ENCODE measurements around the gene RCC2.

RCC2 gene

GRCh38 chr1:17442841-17443240 lies 3.4 kb upstream of the RCC2 start:
- DNase-seq (ENCODE audit: low read depth in 2 of 2), result no peak

- no peak for DNase-seq (ENCODE audit: low read depth in 2 of 2)
These were observed 2.5 kb upstream of the RCC2 start for GRCh38 chr1:17441993-17442357.

DNA sequence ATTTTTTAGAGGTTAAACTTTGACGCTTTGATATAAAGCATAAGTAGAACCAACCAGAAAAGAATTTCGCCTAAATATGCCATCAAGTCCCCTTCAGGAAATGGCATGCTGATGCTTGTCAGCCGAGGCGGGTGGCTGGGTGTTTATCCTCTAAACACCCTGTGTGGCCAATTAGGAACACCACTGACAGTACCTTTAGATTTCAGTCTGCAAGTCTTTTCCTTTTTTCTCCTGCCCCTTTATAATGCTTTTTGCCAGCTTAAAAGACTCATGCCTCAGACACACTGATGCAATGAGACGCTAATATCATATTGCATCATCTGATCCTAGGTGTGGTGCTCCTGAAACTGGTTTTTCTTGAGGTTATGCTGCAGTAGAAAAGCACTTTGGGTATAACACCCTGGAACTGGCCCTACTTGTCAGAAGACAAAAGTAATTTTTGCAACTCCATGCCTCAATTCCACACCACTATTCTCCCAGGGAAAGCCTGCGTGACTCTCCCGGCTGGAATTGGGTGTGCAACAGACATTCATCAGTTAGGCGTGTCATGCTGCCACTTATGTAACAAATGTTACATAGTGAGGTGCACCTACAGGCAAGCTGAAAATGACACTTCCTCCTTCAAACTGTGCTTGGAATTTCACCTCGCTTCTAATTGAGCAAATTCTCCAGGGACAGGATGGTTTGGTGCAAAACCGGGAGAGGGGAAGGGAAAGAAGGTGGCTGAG lies 2.0 kb upstream of the RCC2 start:
- DNase-seq (ENCODE audit: low read depth in 2 of 2), result no peak

DNA sequence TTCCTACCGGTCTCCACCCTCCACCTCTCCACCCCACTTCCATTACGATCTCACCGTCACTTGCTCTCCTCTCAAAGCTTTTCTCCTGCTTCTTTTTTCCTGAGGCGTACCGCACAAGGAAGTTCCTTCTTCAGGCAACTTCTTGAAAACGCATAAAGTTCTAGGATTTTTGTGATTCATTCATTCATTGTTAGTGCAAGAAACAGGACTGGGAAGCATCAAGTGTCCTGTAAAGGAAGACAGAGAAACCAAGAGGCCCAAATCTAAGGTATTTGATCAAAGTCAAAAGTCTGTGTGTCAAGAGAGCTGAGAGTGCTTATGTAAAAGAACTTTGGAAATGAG lies 1.3 kb upstream of the RCC2 start:
- no peak for DNase-seq (ENCODE audit: low read depth in 2 of 2)

DNA sequence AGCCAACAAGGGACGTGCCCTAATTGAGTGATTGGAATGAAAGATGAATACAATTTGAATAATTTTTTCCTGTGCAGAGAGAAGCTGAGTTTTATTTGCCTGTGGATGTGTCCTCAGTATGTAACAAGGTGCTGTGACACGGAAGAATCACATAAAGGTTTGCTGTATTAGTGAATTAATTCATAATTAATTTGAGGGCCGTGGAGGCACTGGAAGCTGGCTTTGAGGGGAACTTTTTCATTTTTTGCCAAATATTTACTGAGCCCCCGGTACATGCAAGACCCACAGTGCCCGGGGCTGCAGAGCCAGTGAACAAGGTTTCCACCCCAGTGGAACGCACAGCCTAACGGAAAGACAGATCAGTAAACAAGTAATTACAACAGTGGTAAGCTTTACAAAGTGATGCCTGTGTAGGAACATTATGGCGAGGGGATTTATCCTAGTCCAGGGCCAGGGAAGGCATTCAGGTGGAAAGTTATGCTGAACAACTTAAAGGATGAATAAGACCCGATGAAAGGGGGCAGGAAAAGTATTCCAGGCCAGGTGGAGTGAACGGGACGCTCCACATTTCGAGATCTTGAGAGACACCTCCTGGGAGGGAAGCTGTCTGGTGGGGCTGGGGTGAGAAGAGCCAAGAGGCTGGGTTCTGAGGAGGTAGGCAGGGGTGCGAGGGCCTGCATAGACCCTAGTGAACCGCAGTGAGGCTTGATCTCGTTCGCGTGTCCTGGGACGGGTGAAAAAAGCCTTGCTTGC lies 773 bp upstream of the RCC2 start:
- DNase-seq (ENCODE audit: low read depth in 2 of 2), result no peak

GRCh38 chr1:17438318-17439249 lies 893 bp downstream of the RCC2 start:
- peak; percentile 72 to 87 for DNase-seq (ENCODE audit: low read depth in 2 of 2)

GRCh38 chr1:17437580-17438317 lies 1.7 kb downstream of the RCC2 start:
- peak; percentile 46 to 54 for DNase-seq (ENCODE audit: low read depth in 2 of 2)

GRCh38 chr1:17437260-17437579 lies 2.3 kb downstream of the RCC2 start:
- DNase-seq (ENCODE audit: low read depth in 2 of 2), result no peak

DNA sequence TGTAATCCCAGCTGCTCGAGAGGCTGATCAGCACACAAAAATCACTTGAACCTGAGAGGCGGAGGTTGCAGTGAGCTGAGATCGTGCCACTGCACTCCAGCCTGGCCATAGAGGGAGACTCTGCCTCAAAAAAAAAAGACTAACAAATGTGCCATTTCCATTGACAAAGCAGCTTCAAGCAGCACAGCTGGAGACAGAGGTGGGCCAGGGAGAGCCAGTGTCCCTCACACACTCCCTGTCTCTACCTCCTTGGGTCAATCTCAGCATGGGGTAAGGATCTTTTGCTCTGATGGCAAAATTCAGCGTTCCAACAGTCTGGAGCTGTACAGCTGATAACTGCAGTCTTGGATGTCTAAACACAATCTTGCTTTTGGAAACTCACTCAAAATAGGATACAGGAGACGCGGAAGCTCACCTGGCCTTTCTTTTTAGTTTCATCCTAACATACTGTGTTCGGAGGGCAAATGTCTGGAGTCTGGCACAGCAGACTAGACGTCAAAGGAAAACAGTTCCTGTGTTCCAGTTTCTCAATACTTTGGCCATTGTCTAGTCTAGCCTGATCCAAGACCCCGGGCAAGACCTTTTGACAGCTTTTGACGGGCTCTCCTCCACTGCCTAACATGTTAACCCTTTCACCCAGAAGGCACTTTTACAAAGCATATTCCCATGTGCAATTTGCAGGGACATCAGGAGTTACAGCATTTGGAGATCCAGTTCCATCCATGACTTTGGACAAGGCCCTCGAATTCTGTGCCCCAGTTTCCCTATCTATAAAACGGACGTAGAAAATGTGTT lies 2.9 kb downstream of the RCC2 start:
- no peak for DNase-seq (ENCODE audit: low read depth in 2 of 2)

DNA sequence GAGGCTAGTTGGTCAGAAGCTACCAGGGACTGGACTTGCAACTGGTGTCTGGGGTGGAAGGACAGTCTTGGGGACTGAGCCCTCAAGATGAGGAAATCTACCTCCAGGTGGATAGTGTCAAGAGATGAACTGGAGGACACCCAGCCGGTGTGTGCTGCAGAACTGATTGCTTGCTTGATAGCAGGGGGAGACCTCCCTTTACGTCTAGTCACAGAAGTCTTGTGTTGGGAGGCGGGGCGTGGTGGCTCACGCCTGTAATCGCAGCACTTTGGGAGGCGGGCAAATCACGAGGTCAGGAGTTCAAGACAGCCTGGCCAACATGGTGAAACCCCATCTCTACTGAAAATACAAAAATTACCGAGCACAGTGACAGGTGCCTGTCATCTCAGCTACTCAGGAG lies 4.9 kb downstream of the RCC2 start:
- DNase-seq (ENCODE audit: low read depth in 2 of 2), result no peak

- no peak for DNase-seq (ENCODE audit: low read depth in 2 of 2)
These were observed 5.5 kb downstream of the RCC2 start for GRCh38 chr1:17434016-17434415.

DNA sequence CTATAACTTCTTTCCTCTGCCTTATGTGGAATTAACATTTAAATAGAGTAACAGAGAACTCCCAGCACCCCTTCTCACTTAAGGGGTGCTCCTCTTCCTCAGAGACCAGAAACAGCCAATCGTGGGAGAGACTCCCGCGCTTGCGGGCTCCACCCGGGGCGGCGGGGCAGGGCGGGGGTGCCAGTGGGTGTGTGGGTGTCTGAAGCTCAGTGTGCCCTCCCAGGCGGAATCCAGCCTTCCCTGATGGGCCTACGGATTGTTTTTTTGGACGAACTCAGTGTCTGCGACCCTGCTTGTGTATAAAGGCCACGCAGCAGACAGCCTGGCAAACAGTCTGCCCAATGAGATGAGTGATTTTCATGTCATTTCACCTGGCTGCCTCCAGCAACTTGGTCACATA lies 6.2 kb downstream of the RCC2 start:
- no peak for DNase-seq (ENCODE audit: low read depth in 2 of 2)

DNA sequence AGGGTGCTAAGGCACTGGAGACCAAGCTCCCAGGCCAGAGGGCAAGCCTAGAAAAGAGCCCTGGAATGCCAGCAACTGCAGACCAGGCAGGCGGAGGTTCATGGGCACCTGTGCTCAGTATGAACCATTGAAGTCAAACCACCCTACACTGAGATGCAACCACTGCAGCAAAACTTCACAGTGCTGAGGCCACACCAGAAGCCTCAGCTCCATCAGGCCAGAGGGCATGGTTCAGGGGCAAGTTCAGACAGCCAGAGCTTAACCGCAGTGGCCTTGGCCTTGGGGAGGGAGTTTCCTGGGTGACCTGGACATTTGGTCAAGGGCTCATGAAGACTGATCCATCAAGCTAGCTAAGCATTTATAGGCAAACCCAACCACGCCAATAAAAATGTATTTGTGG lies 7.1 kb downstream of the RCC2 start:
- DNase-seq (ENCODE audit: low read depth in 2 of 2), result no peak

GRCh38 chr1:17429183-17429582 lies 10.3 kb downstream of the RCC2 start:
- no peak for DNase-seq (ENCODE audit: low read depth in 2 of 2)

DNA sequence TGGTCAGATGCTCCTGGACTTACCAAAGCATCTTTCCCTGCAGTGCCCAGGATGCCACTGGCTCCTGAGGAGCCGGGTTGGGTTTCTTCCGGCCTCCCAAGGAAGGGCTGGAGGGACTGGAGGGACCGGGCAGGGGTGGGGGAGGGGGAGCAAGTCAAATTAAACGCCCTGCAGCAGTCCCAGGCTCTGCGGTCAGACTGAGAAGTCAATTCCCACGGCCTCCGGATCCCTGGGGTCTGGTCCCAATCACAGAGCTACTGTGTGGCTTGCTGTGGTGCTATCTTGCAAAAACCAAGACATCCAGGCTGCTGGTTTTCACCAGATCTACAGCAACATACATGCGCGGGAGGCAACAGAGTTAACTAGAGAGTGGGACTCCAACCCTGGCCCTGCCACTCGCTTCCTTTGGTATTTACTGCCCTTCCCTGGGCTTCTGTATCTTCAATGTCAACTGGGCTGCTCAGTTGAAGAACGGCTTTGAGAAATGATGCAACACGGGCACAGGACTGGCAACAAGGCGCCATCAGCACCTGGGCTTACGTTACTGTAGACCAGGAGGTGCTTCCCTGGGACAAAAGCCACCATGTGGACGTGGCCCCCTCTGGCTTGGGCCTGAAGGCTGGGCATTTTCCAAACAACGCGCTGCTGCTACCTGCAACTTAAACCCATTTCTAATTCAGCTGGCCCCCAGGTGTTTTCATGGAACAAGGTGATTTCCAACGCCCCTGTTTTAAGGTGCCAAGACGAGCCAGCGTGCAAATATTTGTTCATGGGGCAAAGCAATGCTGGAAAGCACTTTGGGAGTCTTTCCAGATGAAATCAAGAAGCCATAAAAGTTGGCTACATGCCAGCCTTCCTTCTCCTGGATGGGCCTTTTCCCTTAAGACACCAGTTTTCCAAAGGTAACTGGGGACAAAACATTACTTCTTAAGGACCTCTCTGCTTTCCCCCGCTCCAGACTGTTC lies 11.5 kb downstream of the RCC2 start:
- no peak for DNase-seq (ENCODE audit: low read depth in 2 of 2)

DNA sequence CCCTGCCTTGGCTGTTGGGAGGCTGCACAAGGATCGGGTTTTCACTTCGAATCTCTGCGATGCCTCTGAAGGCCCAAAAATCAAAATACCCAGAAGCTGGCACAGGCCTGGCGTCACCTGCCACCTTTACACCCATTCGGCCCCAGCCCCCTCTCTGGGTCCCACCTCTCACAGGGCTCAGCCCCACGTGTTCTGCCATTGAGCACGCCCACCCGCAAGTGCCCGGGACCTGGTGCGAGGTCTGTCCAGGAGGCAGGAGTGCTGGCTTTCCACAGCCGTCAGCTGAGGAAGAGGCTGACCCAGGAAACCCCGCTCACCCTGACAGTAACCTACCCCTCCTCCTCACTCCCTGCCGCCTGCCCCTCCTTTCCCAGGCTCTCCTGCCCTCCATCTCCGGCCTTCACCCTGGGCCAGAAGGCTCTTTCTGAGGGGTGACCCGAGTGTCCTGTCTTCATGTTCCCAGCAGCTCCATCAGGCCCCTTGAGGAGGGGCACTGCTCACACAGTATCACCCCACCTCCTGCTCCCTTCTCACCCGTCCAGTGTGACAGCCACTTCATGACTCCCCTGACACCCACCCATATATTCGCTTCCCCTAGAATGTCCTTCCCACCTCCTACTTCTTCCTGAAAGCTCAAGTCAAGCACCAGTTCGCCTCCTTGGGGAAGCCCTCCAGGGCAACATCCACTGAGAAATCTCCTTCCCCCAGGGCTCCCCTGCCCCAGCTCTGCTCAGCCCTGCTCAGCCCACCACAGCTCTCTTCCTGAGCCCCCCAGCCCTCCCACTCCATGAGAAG lies 13.5 kb downstream of the RCC2 start:
- DNase-seq (ENCODE audit: low read depth in 2 of 2), result no peak

DNA sequence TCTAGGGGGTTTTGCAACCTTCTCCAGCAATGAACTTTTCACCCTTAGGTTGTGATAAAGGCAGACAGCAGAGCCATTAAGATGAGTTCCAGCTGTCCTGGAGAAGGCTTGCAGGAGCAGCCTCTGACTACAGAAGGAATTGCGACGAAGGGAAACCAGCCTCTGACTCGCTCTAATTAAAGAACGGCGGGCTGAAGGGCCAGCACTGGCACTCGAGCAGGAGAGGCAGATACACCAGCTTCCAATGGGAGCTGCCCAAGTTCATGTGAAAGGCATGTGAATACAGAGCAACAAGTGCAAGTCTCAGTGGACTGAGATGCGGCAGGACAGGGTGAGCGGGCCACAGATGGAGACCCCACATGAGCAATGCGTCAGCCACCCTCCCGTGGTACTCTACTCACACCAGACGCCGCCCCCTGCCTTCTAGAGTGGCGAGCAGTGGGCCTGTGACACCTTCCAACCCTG lies 15.7 kb downstream of the RCC2 start:
- DNase-seq (ENCODE audit: low read depth in 2 of 2), result no peak

DNA sequence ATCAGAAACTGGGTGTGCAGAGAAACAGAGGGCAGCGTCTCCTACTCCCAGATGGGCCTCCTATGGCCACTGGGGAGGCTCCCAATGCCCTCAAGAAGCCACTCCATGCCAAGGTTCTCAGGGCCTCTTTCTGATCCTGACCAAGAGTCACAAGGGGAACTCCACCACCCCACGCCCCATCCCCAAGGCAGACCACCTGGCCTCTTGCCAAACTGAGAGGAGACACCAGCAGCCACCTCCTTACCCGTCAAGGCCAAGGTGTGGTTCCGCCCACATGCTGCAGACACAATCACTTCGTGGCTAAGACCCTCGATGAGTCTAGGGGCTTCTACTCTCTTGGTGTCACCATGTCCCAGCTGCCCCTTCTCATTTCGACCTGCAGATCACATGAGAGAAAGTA lies 17.0 kb downstream of the RCC2 start:
- no peak for DNase-seq (ENCODE audit: low read depth in 2 of 2)

- no peak for DNase-seq (ENCODE audit: low read depth in 2 of 2)
These were observed 19.0 kb downstream of the RCC2 start for GRCh38 chr1:17420391-17420918.
